TTC549 (cell line): ENCODE measurements around the gene PTRHD1.
"Not testable (repeated sequence)": the region's sequence is repeated elsewhere in the genome, so short reads cannot be mapped to it uniquely, and the experiment has no call there.

Experiments used
- FAIRE-seq: peaks from 2 replicates; lab custom pipeline; 2012; peaks lifted over from hg19 to GRCh38; lab: Jason Lieb, UNC

PTRHD1 gene

GRCh38 chr2:24809316-24810007 lies 16.3 kb upstream of the PTRHD1 start:
- peak; percentile 58 for FAIRE-seq

- no peak for FAIRE-seq
These were observed 13.5 kb upstream of the PTRHD1 start for GRCh38 chr2:24806661-24807036.

- not testable (repeated sequence) for FAIRE-seq
These were observed 12.8 kb upstream of the PTRHD1 start for GRCh38 chr2:24805811-24806660.

- FAIRE-seq = not testable (repeated sequence)
These were observed 7.3 kb upstream of the PTRHD1 start for GRCh38 chr2:24800487-24800886.

GRCh38 chr2:24797644-24798043 lies 4.5 kb upstream of the PTRHD1 start:
- FAIRE-seq = no peak

- no peak for FAIRE-seq
These were observed 707 bp upstream of the PTRHD1 start for GRCh38 chr2:24793761-24794435.

- FAIRE-seq = no peak
These were observed 683 bp downstream of the PTRHD1 start for GRCh38 chr2:24792542-24792873.

GRCh38 chr2:24791452-24791851 lies 1.7 kb downstream of the PTRHD1 start:
- no peak for FAIRE-seq

GRCh38 chr2:24788816-24789215 lies 4.4 kb downstream of the PTRHD1 start:
- no peak for FAIRE-seq

GRCh38 chr2:24787532-24787931 lies 5.7 kb downstream of the PTRHD1 start:
- FAIRE-seq = no peak

GRCh38 chr2:24785671-24786321 lies 7.4 kb downstream of the PTRHD1 start:
- no peak for FAIRE-seq

- no peak for FAIRE-seq
These were observed 9.6 kb downstream of the PTRHD1 start for GRCh38 chr2:24783641-24784040.

GRCh38 chr2:24779116-24779515 lies 14.1 kb downstream of the PTRHD1 start:
- no peak for FAIRE-seq

GRCh38 chr2:24774373-24774772 lies 18.8 kb downstream of the PTRHD1 start:
- FAIRE-seq = no peak

- no peak for FAIRE-seq
These were observed 21.2 kb downstream of the PTRHD1 start for GRCh38 chr2:24771764-24772586.

GRCh38 chr2:24771061-24771460 lies 22.1 kb downstream of the PTRHD1 start:
- no peak for FAIRE-seq

GRCh38 chr2:24768601-24769000 lies 24.6 kb downstream of the PTRHD1 start:
- no peak for FAIRE-seq

GRCh38 chr2:24768013-24768412 lies 25.2 kb downstream of the PTRHD1 start:
- no peak for FAIRE-seq

- FAIRE-seq = no peak
These were observed 26.6 kb downstream of the PTRHD1 start for GRCh38 chr2:24766609-24767008.

- FAIRE-seq = no peak
These were observed 29.3 kb downstream of the PTRHD1 start for GRCh38 chr2:24763843-24764242.

- no peak for FAIRE-seq
These were observed 30.7 kb downstream of the PTRHD1 start for GRCh38 chr2:24762518-24762917.

GRCh38 chr2:24761866-24762265 lies 31.3 kb downstream of the PTRHD1 start:
- no peak for FAIRE-seq
